Measurements from ENCODE around the gene SDHA. TPM values are rescaled to one million over a fixed set of nuclear protein-coding genes. Genes with fewer than 3 reads are reported as not detected.
"Not testable (repeated sequence)": the region's sequence is repeated elsewhere in the genome, so short reads cannot be mapped to it uniquely, and the experiment has no call there.

The SDHA gene
- total RNA-seq, 1 experiment from 2014 or later: 137 TPM

DNA sequence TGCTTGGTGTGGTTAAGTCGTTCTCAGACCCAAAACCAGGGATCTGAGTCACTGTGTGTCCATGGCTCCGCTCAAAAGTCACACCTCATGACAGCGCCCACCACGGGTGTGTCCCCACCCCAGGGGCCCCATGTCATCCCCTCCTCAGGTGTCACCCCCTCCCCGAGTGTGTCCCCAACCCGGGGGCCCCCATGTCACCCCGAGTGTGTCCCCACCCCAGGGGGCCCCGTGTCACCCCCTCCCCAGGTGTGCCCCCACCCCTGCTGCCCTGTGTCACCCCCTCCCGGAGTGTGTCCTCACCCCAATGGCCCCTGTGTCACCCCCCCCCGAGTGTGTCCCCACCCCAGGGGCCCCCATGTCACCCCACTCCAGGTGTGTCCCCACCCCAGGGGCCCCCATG, 21.8 kb upstream of the SDHA start:
- no peak for DNase-seq (ENCODE audit: low read depth)

GRCh38 chr5:197031-197430, 21.1 kb upstream of the SDHA start:
- DNase-seq (ENCODE audit: low read depth): not testable (repeated sequence)

DNA sequence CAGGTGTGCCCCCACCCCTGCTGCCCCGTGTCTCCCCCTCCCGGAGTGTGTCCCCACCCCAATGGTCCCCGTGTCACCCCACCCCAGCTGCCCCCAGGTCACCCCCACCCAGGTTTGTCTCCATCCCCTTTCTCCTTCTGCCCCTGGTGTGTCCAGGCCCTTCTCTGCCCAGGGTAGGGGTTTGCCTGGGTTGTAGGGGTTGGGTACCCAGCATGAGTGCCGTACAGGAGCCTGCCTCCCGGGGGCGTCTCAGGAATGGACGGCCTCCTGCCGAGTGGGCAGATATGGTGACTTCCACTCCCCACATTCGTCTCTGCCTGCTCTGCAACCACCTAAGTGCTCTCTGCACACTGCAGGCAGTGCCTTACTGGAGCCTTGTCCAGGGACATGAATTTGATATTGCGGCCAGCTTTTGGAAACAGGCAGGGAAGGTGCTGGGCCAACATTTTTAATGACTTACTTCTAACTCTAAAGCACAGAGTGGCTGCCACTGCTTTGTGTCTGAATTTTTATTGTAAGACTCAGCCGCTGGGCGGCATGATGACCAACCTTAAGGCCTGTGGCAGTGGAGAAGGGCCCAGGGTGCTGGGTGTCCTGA, 20.1 kb upstream of the SDHA start:
- no peak for DNase-seq (ENCODE audit: low read depth)

DNA sequence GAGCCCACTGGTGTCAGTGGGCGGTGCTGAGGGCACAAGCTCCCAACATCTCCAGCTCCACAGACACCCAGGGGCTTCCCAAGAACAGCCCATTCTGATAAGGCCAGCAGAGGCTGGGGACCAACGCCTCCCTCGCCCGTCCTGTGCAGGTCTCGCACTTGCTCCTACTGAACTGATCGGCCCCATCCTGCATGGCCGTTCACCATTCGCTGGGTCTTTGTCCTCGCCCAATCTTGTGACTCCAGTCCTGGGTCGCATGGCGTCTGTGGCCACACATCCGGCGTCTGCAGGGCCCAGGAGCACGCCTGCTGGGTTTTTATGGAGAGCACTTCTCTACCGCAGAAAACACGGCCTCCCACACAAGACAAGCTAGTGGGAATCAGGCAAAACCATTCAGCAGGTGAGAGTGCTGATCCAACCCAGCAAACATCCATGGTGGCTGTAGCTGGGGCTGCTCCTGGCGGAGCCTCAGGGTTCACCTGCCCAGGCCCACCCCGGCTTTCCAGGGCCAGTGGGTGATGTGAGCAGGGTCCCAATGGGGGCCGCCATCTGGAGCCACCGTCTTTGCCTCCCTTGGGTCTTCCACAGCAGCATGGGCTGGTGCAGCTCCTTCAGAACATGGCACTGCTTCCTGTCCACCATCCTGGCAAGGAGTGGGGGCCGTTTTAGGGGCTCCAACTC, 19.5 kb upstream of the SDHA start:
- DNase-seq (ENCODE audit: low read depth): no peak

DNA sequence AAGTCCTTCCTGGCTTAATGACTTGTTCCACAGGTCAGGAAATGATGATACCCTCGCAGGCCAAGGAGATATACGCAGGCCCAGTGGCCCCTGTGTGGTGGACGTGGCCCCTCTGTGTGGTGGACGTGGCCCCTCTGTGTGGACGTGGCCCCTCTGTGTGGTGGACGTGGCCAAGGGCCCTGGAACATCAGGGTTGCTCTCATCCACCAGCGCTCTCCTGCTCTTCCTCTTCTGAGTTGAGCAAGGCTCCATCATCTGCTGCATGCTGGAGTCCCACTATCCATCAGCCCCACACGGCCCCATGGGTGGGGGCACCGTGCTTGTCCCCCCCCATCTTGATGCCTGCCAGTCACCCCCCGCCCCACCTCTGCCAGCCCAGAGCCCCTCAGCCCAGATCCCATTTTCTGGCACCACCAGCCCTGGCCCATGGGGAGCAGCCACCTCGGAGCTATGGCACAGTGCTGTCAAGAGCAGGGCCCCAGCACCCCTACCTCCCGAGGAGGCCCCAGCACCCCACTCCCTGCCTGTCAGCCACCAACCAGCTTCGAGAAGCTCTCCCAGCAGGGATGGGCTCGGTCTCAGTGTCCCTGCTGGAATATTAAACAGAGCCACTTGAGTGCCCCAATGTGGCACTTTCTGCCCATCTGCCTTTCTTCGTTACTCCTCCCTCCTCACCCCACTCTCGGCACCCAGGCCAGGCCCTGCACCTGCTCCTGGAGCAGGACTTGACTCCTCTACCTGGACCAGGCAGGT, 18.7 kb upstream of the SDHA start:
- no peak for DNase-seq (ENCODE audit: low read depth)

GRCh38 chr5:199950-200645, 18.0 kb upstream of the SDHA start:
- DNase-seq (ENCODE audit: low read depth): no peak

DNA sequence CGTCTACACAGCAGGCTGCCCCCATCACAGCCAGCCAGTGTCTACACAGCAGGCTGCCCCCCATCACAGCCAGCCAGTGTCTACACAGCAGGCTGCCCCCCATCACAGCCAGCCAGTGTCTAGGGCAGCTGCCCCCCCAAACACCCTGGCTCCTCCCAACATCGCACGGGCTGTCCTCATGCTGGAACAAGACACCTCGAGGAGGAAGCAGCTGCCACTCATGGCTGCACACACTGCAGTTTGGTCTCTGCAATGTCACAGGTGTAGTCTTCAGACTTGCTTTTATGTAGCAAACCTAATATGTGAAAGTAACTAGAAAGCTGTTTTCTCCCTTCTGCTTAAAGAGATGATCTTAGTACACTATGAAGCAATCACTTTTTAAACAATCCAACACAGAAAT, 17.1 kb upstream of the SDHA start:
- no peak for DNase-seq (ENCODE audit: low read depth)

DNA sequence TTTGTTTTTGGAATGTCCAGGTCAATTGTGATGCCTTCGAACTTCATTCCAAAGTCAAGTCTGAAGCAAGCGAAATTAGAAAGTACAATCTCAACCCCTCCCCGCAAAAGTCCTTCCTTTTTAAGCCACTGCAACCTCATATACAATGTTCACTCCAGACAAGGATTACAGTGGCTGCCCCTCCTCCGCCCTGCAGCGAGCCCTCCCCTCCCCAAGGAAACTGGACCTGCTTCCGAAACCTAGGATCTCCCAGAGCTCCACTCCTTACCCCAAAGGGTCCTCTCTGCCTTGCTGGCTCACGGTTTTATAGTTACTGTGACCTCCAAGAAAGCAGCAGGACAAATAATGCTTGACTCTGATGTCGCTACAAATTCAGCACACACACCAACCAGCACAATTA, 16.4 kb upstream of the SDHA start:
- DNase-seq (ENCODE audit: low read depth): no peak

- no peak for DNase-seq (ENCODE audit: low read depth)
Measured at GRCh38 chr5:203246-203930, 14.7 kb upstream of the SDHA start.

DNA sequence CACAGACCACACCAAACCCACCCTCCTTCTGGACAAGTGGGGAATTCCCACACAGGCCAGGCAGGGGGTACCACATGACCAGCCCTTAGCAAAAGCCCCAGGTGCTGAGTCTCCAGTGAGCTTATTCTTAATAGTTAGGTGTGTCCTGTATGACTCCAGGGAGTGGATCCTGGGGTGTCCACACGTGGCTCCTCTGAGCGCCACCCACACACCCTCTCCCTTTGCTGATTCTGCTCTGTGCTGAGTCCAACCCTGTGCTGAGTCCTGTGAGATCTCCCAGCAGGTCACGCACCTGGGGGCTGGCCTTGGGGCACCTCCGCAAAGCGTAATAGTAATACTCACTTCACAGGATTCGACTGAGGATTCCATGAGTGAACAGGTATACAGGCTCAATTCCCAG, 14.1 kb upstream of the SDHA start:
- DNase-seq (ENCODE audit: low read depth): no peak

- DNase-seq (ENCODE audit: low read depth): no peak
Measured at GRCh38 chr5:204462-204861, 13.7 kb upstream of the SDHA start.

- DNase-seq (ENCODE audit: low read depth): no peak
Measured at GRCh38 chr5:204966-205670, 13.0 kb upstream of the SDHA start.

- DNase-seq (ENCODE audit: low read depth): peak; percentile 45
Measured at GRCh38 chr5:206406-206805, 11.7 kb upstream of the SDHA start.

DNA sequence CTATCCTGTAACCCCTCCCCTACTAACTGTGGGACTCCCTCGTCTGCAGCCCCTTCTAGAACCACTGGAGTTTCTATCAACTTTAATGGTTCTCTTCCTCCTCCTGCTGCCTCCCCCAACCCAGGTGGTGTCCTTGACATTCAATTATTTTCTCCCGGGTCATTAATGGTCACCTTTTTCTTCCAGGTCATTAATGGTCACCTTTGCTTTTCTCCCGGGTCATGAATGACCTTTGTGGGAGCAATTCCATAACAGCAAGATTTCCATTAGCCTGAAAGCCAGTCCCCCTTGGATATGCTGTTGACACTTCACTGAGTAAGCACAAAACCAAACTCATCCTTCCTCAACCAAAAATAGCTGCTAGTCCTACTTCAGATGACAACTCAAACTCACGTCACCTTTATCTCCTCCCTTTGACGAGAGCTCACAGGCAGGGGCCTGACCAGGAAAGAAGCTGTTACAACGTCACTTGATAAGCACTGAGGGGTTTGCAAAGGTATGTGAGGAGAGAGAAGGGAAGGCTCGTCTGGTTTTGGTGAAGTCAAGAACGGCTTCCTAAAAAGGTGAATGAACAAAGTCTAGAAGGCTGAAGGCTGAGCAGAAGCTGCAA, 11.1 kb upstream of the SDHA start:
- DNase-seq (ENCODE audit: low read depth): no peak

GRCh38 chr5:207599-207998, 10.5 kb upstream of the SDHA start:
- DNase-seq (ENCODE audit: low read depth): no peak

DNA sequence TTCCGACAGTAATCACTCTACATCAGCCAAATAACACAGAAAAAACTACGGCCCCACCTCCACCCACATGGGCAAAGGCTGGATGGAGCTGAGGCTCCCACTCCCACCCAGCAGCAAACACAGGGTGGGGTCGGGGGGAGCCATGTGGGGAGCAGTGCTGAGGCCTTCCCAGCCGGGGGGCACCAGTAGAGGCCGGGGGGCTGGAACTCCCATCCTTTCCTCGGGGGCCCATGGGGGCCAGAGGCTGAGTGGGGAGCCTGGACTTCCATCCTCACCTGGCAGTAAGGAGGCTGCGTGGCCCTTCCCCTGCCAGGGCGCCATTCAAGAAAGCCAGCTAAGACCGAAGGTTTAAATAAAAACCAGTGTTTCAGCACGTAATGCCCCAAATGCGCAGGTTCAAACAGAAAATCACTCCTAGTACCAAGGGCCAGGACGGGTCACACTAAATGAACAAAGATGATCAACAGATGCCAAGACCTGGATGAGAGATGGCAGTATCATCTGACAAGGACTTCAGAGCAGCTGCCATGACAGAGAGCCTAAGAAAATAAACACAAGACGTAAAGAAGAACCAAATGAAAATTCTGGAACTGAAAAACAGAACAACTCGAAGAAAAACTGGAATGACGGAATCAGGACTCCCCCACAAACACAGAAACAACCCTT, 9.5 kb upstream of the SDHA start:
- no peak for DNase-seq (ENCODE audit: low read depth)

DNA sequence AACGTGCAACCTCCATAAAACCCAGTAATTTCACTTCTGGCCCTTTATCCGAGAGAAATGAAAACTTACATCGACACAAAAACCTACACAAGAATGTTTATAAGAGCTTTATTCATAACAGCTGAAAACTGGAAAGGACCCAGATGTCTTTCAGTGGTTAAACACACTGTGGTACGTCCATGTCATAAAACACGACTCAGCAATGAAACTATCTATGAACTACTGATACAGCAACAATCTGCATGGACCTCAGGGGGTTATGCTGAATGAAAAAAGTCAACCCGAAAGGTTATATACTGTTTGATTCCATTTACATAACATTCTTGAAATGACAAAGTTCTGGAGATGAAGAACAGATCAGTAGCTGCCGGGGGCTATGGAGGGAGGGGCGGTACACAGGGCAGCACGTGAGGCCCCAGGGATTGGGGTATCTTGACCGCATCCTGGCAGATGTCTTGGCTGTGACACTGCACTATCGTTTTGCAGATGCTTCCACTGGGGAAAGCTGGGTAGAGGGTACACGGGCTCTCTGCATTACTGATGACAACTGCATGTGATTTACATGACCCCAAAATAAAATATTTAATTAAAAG, 4.2 kb upstream of the SDHA start:
- DNase-seq (ENCODE audit: low read depth): no peak

GRCh38 chr5:215256-215655, 2.9 kb upstream of the SDHA start:
- peak; percentile 44 for DNase-seq (ENCODE audit: low read depth)

- not testable (repeated sequence) for DNase-seq (ENCODE audit: low read depth)
Measured at GRCh38 chr5:216076-216475, 2.0 kb upstream of the SDHA start.
